Measurements from ENCODE around the gene ARMH4.

DNA sequence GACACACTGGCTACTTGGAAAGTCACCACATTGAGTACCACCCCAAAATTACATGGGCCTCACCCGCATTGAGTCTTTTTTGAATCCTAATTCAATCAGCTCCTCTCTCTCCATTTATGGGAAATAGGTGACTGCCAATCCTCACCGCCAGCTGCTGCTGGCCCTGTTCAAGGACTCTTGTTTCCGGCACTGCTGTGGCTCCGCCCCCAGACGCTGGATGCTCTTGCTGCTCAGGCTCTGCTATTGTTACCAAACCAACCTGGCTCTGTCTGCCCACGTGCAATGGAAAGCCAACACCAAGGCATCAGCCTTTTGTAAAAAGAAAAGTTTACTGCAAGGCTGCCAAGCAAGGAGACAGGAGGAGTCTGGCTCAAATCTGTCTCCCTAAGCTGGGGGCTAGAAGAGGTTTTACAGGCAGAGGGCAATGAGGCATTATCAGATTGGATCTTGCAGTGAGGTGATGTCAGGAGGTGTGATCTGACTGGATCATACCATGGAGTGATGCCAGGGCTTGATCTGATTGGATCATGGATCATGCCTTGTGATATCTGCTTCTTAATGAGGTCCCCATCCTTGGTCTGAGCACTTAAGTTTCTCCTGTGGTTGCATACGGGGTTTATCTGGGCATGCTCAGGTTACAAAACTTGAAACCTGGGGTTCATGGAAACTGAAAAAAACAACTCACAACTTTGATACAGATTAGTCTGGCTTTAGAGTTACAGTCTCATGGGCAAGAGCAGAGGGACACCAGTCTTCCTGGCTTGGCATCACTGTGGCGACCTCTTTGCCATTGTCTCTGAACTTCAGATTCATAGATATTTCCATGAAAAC is 169.0 kb downstream of the ARMH4 start:
- TF ChIP-seq EP300 (IDR thresholded peaks at IDR 0.05) (no peak), POLR2A (IDR thresholded peaks at IDR 0.05; ENCODE audit: low read depth) (no peak), POLR2AphosphoS5 (IDR thresholded peaks at IDR 0.05) (no peak)
- TF ChIP-seq, protein P1, sequence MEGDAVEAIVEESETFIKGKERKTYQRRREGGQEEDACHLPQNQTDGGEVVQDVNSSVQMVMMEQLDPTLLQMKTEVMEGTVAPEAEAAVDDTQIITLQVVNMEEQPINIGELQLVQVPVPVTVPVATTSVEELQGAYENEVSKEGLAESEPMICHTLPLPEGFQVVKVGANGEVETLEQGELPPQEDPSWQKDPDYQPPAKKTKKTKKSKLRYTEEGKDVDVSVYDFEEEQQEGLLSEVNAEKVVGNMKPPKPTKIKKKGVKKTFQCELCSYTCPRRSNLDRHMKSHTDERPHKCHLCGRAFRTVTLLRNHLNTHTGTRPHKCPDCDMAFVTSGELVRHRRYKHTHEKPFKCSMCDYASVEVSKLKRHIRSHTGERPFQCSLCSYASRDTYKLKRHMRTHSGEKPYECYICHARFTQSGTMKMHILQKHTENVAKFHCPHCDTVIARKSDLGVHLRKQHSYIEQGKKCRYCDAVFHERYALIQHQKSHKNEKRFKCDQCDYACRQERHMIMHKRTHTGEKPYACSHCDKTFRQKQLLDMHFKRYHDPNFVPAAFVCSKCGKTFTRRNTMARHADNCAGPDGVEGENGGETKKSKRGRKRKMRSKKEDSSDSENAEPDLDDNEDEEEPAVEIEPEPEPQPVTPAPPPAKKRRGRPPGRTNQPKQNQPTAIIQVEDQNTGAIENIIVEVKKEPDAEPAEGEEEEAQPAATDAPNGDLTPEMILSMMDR (IDR thresholded peaks at IDR 0.05): no peak

Data from esophagus muscularis mucosa (tissue), 4 donors.